HG02981 (cell line): Measurements from ENCODE around the gene CLEC2L.
"Not testable (repeated sequence)": the region's sequence is repeated elsewhere in the genome, so short reads cannot be mapped to it uniquely, and the experiment has no call there.

Experiments
- ATAC-seq: cut with Tn5 transposase; IDR thresholded peaks from one replicate; pipeline ENCODE4 v1.9.1; 2021; ENCODE audit warnings: mild to moderate bottlenecking, moderate library complexity; ENCODE audit not compliant: unreplicated experiment

The CLEC2L gene

DNA sequence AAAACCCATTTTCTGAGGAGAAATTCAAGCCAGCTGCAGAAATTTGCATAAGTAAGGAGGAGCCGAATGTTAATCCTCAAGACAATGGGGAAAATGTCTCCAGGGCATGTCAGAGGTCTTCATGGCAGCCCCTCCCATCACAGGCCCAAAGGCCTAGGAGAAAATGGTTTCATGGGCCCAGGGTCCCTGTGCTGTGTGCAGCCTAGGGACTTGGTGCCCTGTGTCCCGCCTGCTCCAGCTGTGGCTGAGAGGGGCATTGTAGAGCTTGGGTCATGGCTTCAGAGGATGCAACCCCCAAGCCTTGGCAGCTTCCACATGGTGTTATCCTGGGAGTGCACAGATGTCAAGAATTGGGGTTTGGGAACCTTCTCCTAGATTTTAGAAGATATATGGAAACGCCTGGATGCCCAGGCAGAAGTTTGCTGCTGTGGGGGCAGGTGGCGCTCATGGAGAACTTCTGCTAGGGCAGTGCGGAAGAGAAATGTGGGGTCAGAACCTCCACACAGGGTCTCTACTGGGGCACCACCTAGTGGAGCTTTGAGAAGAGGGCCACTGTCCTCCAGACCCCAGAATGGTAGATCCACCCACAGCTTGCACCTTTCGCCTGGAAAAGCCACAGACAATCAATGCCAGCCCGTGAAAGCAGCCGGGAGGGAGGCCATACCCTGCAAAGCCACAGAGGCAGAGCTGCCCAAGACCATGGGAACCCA is 30.7 kb downstream of the CLEC2L start:
- ATAC-seq: not testable (repeated sequence)

DNA sequence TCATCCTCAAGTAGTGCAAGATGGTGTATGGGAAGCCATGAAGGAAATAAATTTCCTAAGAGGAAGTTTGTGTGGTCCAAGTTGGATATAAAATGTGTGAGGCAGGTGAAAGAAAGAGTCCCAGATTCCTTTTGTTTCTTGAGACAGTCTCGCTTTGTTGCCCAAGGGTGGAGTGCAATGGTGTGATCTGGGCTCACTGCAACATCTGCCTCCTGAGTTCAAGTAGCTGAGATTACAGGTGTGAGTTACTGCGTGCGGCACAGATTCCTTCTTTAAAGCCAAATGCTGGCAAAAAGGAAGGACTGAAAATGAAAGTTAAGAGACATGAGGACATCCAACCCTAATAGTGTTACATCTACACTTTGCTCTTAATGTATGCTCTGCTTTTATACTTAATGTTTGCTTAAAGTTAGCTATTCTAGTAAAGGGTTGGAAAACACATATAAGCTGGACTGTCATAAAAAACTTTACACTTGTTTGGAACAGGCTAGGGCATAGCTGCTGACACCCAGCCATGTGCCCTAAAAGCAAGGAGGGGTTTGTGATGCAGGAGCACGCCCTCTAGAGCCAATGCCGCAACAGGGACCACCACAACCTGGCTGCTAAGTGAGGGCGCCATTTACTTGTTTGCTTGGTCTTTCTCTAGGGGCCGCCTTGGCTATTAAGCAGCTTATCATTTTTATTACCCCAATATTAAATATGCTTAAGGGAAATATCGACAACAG is 34.5 kb downstream of the CLEC2L start:
- no peak for ATAC-seq

DNA sequence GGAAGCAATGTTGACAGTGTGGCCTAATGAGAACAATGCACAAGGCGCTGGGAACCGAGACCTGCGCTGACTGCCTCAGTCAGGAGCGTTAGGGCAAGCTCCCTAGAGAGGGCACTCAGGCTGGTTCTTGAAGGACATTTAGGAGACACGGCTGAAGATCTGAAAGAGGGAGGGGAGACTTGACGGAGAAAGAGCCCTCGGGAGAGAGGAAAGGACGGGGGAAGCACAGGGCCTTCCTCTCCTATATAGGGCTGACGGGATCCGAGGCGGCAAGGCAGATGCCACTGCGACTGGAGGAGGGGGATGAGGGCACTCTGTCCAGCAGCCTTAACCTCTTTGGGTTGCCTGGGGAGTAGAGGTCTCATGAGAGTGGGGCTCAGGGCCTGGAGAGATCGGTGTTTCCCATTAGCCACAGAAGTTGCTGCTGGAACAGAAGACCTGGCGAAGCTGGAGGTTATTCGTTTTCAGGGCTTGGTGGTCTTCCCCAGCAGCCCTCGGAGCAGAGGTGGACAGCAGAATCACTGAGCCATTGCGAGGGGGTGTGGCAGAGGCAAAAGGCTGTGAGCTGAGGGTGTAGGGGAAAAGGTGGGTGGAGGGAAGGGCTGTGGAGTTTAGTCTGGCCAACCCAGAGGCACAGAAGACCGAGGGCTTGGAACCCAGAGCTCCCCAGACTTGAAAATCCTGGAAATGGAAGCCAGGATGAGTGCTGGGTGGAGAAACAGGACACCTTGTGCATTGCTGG is 36.0 kb downstream of the CLEC2L start:
- no peak for ATAC-seq

DNA sequence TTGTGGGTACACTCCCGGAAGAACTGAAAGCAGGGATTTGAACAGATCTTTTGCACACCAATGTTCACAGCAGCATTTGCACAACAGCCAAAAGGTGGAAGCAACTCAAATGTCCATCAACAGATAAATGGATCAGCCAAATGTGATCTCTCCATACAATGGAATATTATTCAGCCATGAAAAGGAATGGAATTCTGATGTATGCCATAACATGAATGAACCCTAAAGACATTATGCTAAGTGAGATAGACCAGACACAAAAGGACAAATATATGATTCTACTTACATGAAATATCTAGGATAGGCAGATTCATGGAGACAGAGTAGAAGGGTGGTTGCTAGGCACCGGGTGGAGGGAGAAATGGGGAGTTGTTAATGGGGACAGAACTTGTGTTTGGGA is 36.7 kb downstream of the CLEC2L start:
- no peak for ATAC-seq

GRCh38 chr7:139560678-139561077 is 37.2 kb downstream of the CLEC2L start:
- no peak for ATAC-seq

- no peak for ATAC-seq
Measured at GRCh38 chr7:139562491-139562890, 39.0 kb downstream of the CLEC2L start.

GRCh38 chr7:139562961-139563565 is 39.6 kb downstream of the CLEC2L start:
- ATAC-seq: no peak

- ATAC-seq: no peak
Measured at GRCh38 chr7:139563856-139564255, 40.4 kb downstream of the CLEC2L start.

GRCh38 chr7:139566075-139566474 is 42.6 kb downstream of the CLEC2L start:
- ATAC-seq: no peak

- no peak for ATAC-seq
Measured at GRCh38 chr7:139566736-139567646, 43.5 kb downstream of the CLEC2L start.

DNA sequence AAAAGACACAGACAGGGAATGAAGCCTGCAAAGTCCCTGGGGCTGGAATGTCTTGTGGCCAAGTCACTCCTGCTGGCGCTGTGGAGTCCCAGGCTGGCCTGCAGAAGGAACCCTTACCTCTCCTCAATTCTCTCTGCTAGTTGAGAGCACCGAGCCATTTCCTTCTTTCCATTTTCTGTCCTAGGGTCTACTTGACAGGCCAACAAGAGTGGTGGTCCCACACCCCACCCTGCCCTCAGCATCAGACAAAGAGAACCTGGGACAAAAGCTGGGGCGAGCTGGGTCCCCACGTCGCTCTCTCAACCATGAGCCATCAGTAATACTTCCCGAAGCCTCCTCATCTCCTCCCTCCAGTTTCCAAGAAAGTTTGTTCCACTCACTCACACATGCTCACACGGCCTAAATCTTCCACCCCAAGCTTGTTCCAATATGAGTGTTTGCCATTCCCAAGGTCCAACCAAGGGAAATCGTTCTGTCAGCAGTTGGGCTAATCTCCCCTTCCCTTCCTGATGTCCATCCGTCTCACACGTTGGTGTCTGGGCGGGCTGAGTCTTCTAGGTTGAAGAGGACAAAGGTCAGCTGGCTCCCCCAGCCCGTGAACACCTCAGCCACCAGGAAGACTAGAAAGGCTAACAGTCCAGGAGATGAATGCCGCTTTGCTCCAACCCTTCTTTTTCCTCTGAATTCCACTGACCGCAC is 44.3 kb downstream of the CLEC2L start:
- no peak for ATAC-seq

DNA sequence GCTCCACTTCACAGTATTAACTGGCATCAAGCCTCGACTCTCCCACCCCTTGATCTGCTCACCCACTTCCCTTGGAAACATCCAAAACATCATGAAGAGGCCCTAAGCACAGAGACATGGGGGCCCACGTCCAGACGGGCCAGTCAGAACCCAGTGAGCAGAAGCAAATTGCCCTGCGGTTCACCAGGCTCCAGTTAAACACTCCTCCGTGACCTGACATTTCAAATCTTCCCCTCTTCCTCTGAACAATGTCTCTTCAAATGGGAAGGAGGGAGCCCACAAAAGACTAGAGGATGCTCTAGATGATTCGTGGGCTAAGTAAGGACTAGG is 44.8 kb downstream of the CLEC2L start:
- ATAC-seq: no peak

- no peak for ATAC-seq
Measured at GRCh38 chr7:139568813-139569490, 45.5 kb downstream of the CLEC2L start.

DNA sequence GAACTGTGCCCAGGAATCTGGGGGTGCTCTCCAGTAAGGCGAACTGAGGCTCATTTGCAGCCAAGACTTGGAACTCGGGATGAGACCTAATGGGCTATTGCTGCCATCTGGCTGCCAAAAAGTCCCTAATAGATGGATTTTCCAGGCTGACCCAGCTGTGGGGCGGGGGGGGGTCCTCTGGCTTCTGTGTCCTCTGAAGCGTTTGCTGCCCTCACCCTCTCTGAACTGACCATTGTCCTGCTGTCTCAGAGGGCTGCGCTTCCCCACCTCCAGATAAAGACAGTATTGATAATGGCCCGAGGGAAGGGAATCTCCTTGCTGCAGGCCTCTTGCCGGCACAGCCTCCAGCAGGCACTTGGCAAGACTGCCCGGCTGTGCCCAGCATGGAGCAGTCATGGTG is 46.6 kb downstream of the CLEC2L start:
- ATAC-seq: no peak

GRCh38 chr7:139570626-139571025 is 47.1 kb downstream of the CLEC2L start:
- no peak for ATAC-seq

GRCh38 chr7:139571190-139571589 is 47.7 kb downstream of the CLEC2L start:
- no peak for ATAC-seq

GRCh38 chr7:139571651-139572050 is 48.2 kb downstream of the CLEC2L start:
- ATAC-seq: no peak

DNA sequence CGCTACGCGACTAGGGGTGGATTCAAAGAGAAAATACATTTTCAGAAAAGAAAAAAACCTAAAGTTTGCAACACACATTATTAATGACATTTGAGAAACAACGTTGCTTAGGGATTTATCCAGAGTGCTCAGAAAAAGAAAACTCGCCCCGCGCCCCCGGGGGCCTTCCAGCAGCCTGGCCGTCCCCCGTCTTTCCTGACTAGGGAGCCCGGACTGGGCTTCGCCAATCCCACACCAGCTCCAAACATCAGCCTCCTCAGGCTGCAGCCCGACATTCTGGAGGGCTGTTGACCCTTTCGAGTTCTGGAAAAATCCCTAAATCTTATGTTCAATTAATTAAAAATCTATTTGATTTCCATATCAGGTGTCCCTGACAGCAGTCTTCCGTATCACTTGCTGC is 48.6 kb downstream of the CLEC2L start:
- ATAC-seq: no peak

DNA sequence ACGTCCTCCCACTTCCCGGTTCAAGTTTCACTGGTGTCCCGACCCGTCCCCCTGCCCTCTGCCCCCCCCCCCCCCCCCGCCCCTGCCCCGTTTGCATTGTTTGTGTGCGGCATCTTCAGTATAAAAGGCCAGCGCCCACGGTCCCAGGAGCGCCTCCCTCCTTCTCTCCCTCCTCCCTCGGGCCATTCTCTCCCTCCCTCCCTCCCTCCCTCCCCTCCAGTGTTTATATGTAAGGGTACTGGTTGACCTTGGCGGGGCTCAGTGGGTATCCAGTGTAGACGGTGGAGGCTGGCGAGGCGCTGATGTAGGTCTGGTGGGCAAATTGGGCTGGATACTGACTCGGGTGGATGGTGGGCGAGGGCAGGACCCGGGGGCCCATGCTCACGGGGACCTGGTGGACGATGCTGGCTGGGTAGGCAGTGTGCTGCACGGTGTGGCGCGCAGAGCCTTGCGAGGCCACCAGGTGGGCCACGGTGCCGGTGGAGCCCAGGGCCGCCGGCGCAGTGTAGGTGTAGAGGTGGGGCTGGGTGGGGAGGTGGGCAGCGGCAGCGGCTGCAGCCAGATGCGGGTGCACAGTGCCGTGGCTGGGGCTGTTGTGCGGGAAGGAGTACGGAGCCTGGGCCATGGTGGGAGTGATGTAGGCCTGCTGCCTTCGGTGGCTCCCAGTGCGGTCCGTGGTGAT is 49.4 kb downstream of the CLEC2L start:
- ATAC-seq: no peak
